MM.1S (cell line): ENCODE measurements around the gene FOSB.

Experiments
- DNase-seq: peaks from one replicate; pipeline ENCODE4 v3.0.0-alpha.2; 2015
- H2AFZ ChIP-seq: fragments of 300-600 bp; sonication (generic); 2 replicates; pipeline ENCODE4 v1.6.0; 2016; ENCODE audit warnings: antibody characterized with exemption, low read length
- H3F3A ChIP-seq: fragments of 300-600 bp; sonication (generic); 2 replicates; pipeline ENCODE4 v1.6.1; 2016; ENCODE audit warnings: mild to moderate bottlenecking, antibody characterized with exemption, low read length, moderate library complexity, mixed read lengths; ENCODE audit not compliant: insufficient read depth
- H3K27ac ChIP-seq: fragments of 300-600 bp; sonication (generic); 2 replicates; pipeline ENCODE4 v1.5.1; 2016; ENCODE audit warnings: mild to moderate bottlenecking, low read length
- H3K27me3 ChIP-seq: fragments of 300-600 bp; sonication (generic); replicated peaks from 2 replicates; pipeline ENCODE4 v1.6.0; 2016; ENCODE audit warnings: low read length; ENCODE audit not compliant: insufficient read depth
- H3K36me3 ChIP-seq: fragments of 300-600 bp; sonication (generic); replicated peaks from 2 replicates; pipeline ENCODE4 v1.6.1; 2016; ENCODE audit warnings: mild to moderate bottlenecking, low read length, mixed read lengths; ENCODE audit not compliant: insufficient read depth
- H3K4me1 ChIP-seq: fragments of 300-600 bp; sonication (generic); 2 replicates; pipeline ENCODE4 v1.6.1; 2016; ENCODE audit warnings: low read length, mixed read lengths
- H3K4me2 ChIP-seq: fragments of 300-600 bp; sonication (generic); 2 replicates; pipeline ENCODE4 v1.6.0; 2016; ENCODE audit warnings: low read depth, low read length
- H3K4me3 ChIP-seq: fragments of 300-600 bp; sonication (generic); 2 replicates; pipeline ENCODE4 v1.5.1; 2016; ENCODE audit warnings: low read length, mixed read lengths
- H3K79me2 ChIP-seq: fragments of 300-600 bp; sonication (generic); 2 replicates; pipeline ENCODE4 v1.6.1; 2016; ENCODE audit warnings: mixed run types, low read length, mixed read lengths
- H3K9ac ChIP-seq: fragments of 300-600 bp; sonication (generic); 2 replicates; pipeline ENCODE4 v1.6.1; 2016; ENCODE audit warnings: low read length, mixed read lengths
- H3K9me2 ChIP-seq: fragments of 300-600 bp; sonication (generic); replicated peaks from 2 replicates; pipeline ENCODE4 v1.6.1; 2016; ENCODE audit warnings: mild to moderate bottlenecking, low read length, mixed read lengths; ENCODE audit not compliant: insufficient read depth
- H3K9me3 ChIP-seq: fragments of 300-600 bp; sonication (generic); replicated peaks from 2 replicates; pipeline ENCODE4 v1.6.1; 2016; ENCODE audit warnings: mild to moderate bottlenecking, low read length, mixed read lengths; ENCODE audit not compliant: insufficient read depth
- H4K20me1 ChIP-seq: fragments of 300-600 bp; sonication (generic); 2 replicates; pipeline ENCODE4 v1.6.1; 2016; ENCODE audit warnings: mild to moderate bottlenecking, low read length, moderate library complexity, mixed read lengths; ENCODE audit not compliant: insufficient read depth
- EZH2 ChIP-seq: fragments of 300-600 bp; sonication (generic); optimal IDR thresholded peaks from 2 replicates; pipeline ENCODE3; 2017; ENCODE audit warnings: low read depth, mild to moderate bottlenecking, antibody characterized with exemption, low read length, mixed read lengths
- EZH2phosphoT487 ChIP-seq: fragments of 300-600 bp; sonication (generic); IDR thresholded peaks from 2 replicates; pipeline ENCODE4 v1.6.1; 2018; ENCODE audit warnings: antibody characterized with exemption, low read length
- TF ChIP-seq, protein P1 (sequence below): fragments of 300-600 bp; sonication (generic); IDR thresholded peaks from 2 replicates; pipeline ENCODE4 v1.5.1; 2016; ENCODE audit warnings: antibody characterized with exemption, low read length, mixed read lengths

The FOSB gene

DNA sequence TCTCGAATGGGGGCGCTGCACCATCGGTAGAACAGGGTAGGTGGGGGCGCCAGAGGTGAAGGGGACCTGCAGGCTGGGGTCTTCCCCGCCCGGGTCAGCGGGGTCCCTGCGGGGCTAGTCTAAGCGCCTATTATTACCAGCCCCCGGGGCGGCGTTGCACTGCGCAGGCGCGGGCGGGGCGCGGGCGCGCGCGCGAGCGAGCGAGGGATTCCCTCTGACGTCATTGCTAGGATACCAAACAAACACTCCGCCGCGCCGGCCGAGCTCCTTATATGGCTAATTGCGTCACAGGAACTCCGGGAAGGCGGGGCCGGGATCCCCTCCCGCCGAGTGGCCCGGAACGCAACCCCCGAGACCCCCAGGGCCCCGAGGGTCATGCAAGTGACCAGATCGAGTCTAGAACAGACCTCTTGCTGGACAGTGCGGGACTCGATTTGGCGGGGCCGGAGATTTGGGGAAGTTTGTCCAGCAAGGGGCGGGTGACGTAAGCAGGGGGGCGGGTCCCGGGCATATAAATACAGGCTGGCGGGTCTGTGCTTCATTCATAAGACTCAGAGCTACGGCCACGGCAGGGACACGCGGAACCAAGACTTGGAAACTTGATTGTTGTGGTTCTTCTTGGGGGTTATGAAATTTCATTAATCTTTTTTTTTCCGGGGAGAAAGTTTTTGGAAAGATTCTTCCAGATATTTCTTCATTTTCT lies at the start of gene FOSB:
FOSB (plus strand) TSS at position 541 of the 703 bp plus-strand sequence. CDS start 591 bp downstream, outside the sequence.
- Histone ChIP-seq H3K9ac (peak within 1 kb of the TSS; percentile 90), H3K27ac (peak within 1 kb of the TSS; percentile 82; the same call in 1 of the 2 replicates), H3K9me3 (no peaks in the 10 kb centered on the region), H3K27me3 (peaks cover 6% of the 10 kb centered on the region), H4K20me1 (no peaks in the 10 kb centered on the region), H3K4me1 (no peaks in the 10 kb centered on the region), H3K4me3 (peak within 1 kb of the TSS; percentile 83), H3K9me2 (no peaks in the 10 kb centered on the region), H3F3A (peaks cover 14% of the 10 kb centered on the region; the same call in 1 of the 2 replicates), H3K79me2 (no peaks in the 10 kb centered on the region), H3K36me3 (no peaks in the 10 kb centered on the region), H2AFZ (peak within 1 kb of the TSS; percentile 77), H3K4me2 (peak within 1 kb of the TSS; percentile 90)
- TF ChIP-seq EZH2phosphoT487 (no peak), EZH2 (no peak)
- TF ChIP-seq, protein P1, sequence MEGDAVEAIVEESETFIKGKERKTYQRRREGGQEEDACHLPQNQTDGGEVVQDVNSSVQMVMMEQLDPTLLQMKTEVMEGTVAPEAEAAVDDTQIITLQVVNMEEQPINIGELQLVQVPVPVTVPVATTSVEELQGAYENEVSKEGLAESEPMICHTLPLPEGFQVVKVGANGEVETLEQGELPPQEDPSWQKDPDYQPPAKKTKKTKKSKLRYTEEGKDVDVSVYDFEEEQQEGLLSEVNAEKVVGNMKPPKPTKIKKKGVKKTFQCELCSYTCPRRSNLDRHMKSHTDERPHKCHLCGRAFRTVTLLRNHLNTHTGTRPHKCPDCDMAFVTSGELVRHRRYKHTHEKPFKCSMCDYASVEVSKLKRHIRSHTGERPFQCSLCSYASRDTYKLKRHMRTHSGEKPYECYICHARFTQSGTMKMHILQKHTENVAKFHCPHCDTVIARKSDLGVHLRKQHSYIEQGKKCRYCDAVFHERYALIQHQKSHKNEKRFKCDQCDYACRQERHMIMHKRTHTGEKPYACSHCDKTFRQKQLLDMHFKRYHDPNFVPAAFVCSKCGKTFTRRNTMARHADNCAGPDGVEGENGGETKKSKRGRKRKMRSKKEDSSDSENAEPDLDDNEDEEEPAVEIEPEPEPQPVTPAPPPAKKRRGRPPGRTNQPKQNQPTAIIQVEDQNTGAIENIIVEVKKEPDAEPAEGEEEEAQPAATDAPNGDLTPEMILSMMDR = no peak
- peak; percentile 96 for DNase-seq

DNA sequence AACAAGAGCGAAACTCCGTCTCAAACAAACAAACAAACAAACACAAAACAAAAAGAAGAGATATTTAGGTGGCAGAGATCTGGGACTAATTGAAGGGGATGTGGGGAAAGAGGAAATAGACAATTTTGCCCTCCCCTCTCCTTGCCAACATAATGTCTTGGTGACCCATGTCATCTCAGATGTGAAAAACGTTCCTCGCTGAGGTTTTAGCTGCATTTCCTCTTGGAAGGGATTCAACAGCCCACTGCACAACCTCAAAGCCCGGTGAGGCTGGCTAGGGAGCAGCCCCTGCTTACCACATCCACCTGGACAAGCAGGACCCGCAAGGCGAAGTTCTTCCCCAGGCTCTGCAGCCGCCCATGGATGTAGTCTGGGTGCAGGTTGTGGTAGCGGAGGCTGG lies 49.0 kb upstream of the FOSB start:
- Histone ChIP-seq H3K4me2 (peak overlapping the region; percentile 80), H2AFZ (no peak overlapping the region), H3K9me3 (no peaks in the 10 kb centered on the region), H3K79me2 (peaks cover 16% of the 10 kb centered on the region), H3K9ac (peak overlapping the region; percentile 27; the same call in 1 of the 2 replicates), H3K27ac (peak overlapping the region; percentile 65; the same call in 1 of the 2 replicates), H3K4me3 (peak overlapping the region; percentile 44; the same call in 1 of the 2 replicates), H3K36me3 (no peaks in the 10 kb centered on the region), H3K9me2 (no peaks in the 10 kb centered on the region), H4K20me1 (no peaks in the 10 kb centered on the region), H3K4me1 (peaks cover 16% of the 10 kb centered on the region), H3F3A (peaks cover 19% of the 10 kb centered on the region), H3K27me3 (no peaks in the 10 kb centered on the region)
- no peak for DNase-seq
- TF ChIP-seq EZH2 = no peak
- TF ChIP-seq, protein P1 = no peak
- TF ChIP-seq EZH2phosphoT487 = no peak

DNA sequence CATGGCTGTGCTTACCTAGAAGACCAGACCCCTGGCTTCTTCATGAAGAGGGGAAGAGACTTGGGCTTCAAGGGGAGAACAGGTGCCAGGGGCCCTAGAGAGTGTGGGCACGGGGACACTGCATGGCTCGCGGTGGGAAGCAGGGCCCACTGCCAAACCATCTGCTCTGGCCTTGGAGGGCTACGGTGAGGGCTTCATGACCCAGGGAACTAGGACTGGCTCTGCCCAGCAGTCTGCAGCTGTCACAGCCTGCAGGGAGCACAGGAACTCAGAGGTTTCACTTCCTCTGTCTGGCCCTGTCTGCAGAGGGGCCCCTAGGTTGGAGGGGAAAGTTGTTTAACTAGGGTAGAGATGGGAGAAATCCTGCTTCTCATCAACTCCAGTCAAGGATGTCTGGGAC lies 48.4 kb upstream of the FOSB start:
- Histone ChIP-seq H3K4me1 (peaks cover 16% of the 10 kb centered on the region), H2AFZ (peak overlapping the region; percentile 52; the same call in 1 of the 2 replicates), H3K4me2 (peak overlapping the region; percentile 80), H3K36me3 (no peaks in the 10 kb centered on the region), H4K20me1 (no peaks in the 10 kb centered on the region), H3K4me3 (peak overlapping the region; percentile 44; the same call in 1 of the 2 replicates), H3K79me2 (peaks cover 16% of the 10 kb centered on the region), H3K9me2 (no peaks in the 10 kb centered on the region), H3K27me3 (no peaks in the 10 kb centered on the region), H3F3A (peaks cover 25% of the 10 kb centered on the region), H3K27ac (peak overlapping the region; percentile 65; the same call in 1 of the 2 replicates), H3K9me3 (no peaks in the 10 kb centered on the region), H3K9ac (peak overlapping the region; percentile 27; the same call in 1 of the 2 replicates)
- TF ChIP-seq EZH2phosphoT487 (no peak), EZH2 (no peak)
- TF ChIP-seq, protein P1 = no peak
- peak; percentile 75 for DNase-seq
